CD4-positive, alpha-beta T cell treated with Interleukin-15 for 1 hour (primary cell): ENCODE results near the gene SMIM24.
"Not testable (repeated sequence)": the region's sequence is repeated elsewhere in the genome, so short reads cannot be mapped to it uniquely, and the experiment has no call there.

Experiments used
- DNase-seq: peaks from one replicate; pipeline ENCODE4 v3.0.0-alpha.2; 2020

The SMIM24 gene

GRCh38 chr19:3513229-3514140, 33.2 kb upstream of the SMIM24 start:
- DNase-seq: no peak

GRCh38 chr19:3512562-3513228, 32.4 kb upstream of the SMIM24 start:
- no peak for DNase-seq

DNA sequence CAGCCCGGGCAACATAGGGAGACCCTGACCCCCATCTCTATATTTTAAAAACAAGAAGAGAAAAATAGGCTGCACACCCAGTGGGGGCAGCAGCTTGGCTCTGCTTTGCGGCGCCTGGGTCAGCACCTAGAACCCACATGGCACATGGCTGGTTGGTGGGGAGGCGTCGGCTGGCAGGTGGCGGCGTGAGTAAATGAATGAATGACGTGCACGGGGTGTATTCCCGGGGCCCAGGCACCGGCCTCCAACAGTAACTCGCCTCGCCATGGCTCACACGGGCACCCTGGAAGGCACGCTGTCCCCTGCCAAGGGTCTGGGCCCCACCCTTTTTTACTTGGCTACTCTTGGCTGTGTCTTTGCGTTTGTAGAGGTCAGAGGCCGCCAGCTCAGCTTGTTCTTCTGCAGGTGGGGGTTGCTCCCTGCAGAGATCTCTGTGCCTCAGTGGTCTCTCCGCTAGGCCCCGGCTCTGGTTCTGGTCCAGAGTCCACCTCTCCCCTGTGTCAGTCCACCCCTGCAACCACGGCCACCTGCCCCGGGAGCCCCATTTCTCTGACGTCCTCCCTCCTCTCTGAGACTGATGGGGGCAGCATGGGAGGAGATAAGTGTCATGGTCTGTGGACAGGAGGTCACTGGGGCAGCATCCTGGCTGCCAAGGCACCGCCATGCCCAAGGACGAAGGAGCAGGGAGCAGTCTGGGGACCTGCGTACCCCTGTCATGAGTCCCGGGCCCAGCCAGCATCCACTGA, 31.4 kb upstream of the SMIM24 start:
- no peak for DNase-seq

DNA sequence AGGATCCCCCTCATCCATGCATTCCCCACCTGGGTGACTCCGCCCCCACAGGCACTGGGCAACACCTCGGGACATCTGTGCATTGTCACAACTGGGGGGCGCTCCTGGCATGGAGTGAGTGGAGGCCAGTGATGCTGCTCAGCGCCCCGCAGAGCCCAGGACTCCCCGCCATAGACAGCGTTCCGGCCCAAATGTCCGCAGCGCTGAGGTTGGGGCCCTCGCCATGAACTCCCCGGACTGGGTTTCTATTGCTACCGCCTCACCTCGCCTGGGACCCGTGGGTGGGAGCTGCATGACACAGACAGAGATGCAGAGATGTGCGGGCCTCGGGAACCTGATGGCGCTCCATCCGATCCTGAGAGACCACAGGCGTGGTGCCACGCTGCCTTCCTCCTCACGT, 30.4 kb upstream of the SMIM24 start:
- no peak for DNase-seq

GRCh38 chr19:3509566-3509989, 29.3 kb upstream of the SMIM24 start:
- no peak for DNase-seq

GRCh38 chr19:3508771-3509535, 28.6 kb upstream of the SMIM24 start:
- DNase-seq: no peak

GRCh38 chr19:3508121-3508661, 27.9 kb upstream of the SMIM24 start:
- DNase-seq: not testable (repeated sequence)

DNA sequence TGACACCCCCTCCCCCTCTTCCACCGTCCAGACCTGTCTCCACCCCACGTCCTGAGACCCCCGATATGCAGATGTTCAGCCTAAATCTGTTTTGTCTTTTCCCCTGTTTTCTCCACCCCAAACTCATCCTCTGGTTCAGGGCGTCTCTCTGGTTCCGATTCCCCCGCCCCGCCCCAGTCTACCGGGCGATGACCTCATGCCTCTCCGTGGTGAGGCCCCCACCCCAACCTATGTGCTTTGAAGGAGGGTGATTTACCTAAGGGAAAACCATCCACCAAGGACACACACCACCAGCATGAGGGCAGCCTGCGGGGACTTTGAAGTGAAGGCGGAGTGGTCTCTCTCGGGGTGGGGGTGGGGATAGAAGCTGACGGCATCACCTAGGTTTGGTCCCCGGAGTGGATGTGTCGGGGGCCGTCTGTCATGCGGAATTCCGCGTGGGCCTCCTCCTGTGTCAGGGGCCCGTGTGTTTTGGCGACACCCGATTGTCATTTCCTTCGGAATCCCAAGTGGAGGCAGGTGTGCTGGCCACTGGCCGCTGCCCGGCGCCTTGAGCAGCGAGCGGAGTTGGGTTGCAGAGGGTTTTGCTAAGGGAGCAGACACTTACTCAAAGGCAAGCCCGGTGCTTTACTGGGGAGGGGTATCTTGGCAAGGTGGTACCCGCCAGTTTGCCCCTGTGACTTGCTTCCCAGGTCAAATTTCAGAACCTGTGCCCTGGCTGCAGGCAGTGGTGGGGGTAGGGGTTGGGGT, 27.2 kb upstream of the SMIM24 start:
- peak; percentile 51 for DNase-seq

DNA sequence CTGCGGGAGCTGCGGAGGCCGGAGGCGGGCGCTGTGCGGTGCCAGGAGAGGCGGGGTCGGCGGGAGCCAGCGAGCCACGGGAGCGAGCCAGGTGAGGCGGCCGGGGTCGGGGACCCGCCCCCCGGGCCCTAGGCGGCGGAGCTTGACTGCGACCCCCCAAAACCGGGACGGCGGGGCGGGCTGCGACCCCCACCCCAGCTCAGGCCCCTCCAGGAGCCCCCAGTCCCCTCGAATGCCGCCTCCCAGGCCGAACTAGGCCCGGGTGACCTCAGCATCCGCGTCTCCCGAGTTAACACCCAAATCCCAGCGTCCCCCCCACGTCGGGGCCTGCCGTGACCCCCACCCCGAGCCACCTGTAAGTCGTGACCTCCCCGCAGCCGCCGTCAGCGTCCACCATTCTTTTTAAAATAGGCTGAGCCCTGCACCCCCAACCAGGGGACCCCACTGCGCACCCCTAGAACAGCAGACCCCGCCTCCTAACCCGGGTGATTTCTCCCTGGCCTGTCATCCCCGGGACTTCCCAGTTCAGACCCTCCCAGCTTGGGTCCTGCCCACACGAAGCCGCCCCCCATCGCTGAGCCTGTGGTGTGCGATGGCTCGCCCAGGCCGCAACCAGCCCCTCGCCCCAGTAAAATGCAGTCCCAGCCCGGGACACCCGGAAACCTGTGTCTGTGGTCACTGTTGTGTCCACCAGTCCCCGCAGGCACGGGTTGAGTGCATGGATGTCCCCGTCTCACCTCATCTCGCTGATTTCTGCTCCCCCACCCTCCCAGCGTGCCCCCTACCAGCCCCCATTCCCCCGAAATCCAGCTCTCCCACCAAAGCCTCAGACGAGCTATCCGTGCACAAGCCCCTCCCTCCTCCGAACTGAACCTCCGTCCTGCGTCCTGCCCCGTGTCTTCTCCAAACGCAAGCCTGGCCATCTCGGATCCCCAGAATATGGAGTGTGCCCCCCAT, 26.3 kb upstream of the SMIM24 start:
- peak; percentile 55 for DNase-seq

- peak; percentile 100 for DNase-seq
Observed at GRCh38 chr19:3505598-3506383, 25.5 kb upstream of the SMIM24 start, which contains the start of gene FZR1. FZR1 (plus strand) TSS chr19:3506311; CDS start chr19:3522990, 16,679 bp downstream.

GRCh38 chr19:3504735-3505134, 24.4 kb upstream of the SMIM24 start:
- no peak for DNase-seq

- no peak for DNase-seq
Observed at GRCh38 chr19:3503036-3503572, 22.8 kb upstream of the SMIM24 start.

DNA sequence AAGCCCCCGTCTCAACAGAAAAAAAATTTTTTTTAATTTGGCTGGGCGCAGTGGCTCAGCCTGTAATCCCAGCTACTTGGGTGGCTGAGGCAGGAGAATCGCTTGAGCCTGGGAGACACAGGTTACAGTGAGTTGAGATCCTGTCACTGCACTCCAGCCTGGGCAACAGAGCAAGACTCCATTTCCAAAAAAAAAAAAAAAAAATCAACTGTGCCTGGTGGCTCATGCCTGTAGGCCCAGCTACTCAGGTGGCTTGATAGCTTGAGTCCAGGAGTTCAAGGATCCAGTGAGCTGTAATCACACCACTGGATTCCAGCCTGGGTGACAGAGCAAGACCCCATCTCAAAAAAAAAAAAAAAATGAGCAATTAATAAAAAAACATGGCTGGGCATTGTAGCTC, 21.5 kb upstream of the SMIM24 start:
- no peak for DNase-seq

DNA sequence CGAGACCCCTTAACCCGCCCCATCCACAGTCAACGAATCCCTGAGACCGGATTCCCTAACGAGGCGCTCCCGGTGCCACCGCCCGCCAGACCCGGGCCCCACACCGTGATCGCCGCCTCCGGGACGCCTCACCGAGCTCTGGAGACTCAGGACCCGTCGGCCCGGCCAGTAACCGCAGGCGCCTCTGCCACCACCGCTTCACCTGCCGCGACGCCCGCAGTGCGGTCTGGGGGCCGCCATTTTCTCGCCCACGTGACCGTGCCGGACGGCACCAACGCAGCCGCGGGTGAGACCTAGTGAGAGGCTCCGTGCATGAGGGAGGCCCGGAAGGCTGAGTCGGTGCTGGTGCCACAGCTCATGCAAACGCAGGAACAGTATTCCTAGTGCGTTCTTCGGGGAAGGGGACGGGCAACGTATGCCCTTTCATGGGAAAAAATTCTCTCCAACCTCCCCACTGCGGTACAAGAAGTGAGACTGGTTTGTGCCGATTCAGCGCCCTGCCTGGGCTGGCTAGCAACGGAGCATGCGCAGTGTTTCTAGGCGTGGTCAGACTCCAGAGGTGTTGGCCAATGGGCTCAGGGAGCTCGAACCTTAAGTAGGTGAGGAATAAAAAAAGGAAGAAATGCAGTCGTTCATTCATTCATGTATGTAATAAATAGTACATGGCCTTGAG, 20.2 kb upstream of the SMIM24 start, which contains the start of gene DOHH:
Gene DOHH, minus strand, starts transcription at position 246 of the 673 bp plus-strand sequence. CDS start 3,860 bp downstream, outside the sequence.
- DNase-seq: peak; percentile 96

DNA sequence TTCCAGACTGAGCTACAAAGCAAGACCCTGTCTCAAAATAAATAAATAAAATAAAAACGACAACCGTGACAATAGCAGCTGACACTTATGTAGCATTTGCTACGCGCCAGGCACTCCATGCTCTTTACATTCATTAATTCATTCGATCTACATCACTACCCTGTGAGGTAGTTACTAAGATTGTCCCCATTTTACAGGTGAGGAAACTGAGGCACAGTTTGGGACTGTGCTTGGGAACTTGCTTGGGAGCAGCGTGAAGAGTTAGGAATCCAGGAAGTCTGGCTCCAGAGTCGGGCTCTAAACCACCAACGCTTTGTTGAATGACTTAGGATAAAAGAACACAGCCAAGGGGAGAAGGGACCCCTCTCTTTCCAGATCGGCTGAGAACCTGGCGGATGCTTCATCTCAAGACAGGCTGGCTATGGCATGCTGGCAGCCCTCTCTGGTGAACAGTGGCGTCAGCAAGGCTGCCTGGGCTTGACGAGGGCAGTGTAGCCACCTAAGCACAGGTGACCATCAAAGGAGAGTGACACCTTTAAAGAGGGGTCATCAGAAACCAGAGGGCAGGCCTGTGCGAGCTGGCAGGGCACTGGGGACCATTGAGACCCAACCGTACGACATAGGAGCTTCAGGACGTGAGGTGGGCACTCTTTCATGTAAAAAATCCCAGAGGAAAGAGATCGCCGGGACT, 19.6 kb upstream of the SMIM24 start:
- DNase-seq: no peak

GRCh38 chr19:3497757-3498520, 17.6 kb upstream of the SMIM24 start:
- no peak for DNase-seq
